ENCODE measurements around the gene EFNA2.
A peak's percentile ranks its signal among the peaks of the same experiment; 100 is the strongest.

EFNA2 gene

DNA sequence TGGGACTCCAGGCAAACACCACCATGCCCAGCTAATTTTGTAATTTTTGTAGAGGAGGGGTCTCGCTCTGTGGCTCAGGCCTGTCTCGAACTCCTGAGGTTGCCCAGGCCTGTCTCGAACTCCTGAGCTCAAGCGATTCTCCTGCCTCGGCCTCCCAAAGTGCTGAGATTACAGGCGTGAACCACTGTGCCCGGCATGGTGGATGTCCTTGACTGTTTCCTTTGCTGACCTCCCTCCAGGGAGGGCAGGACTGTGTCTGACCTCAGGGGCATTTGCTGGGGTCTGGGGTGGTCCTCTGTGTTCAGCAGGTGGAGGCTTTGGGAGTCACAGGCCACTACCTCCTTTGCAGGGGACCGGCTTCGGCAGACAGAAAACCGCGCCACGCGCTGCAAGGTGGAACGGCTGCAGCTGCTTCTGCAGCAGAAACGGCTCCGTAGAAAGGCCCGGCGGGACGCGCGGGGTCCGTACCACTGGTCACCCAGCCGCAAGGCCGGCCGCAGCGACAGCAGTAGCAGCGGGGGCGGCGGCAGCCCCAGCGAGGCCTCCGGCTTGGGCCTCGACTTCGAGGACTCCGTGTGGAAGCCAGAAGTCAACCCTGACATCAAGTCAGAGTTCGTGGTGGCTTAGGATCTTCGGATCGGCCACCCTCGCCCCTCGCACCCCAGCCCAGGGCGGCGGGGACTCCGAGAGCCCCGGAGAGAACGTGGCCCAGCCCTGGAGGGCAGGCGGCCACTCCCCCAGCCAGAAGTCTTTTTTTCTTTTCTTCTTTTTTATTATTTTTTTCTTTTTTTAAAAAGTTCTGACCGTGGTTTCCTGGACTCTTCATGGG, 28.8 kb upstream of the EFNA2 start:
- no peak for DNase-seq (ENCODE audit: low read depth, low spot score)
- no peak overlapping the region for H3K4me3 ChIP-seq (ENCODE audit: low read depth, low read length)
- in situ Hi-C loops (cut with HindIII; ENCODE audit: low sequenced_read_pairs): no loop called here
- no peak for TF ChIP-seq CTCF (IDR thresholded peaks at IDR 0.05; ENCODE audit: low read depth, low read length)

- H3K4me3 ChIP-seq (ENCODE audit: low read depth, low read length): no peak overlapping the region
- no peak for TF ChIP-seq CTCF (IDR thresholded peaks at IDR 0.05; ENCODE audit: low read depth, low read length)
- in situ Hi-C loops (cut with HindIII; ENCODE audit: low sequenced_read_pairs): no loop called here
- DNase-seq (ENCODE audit: low read depth, low spot score): no peak
Measured at GRCh38 chr19:1257475-1258162, 28.1 kb upstream of the EFNA2 start.

DNA sequence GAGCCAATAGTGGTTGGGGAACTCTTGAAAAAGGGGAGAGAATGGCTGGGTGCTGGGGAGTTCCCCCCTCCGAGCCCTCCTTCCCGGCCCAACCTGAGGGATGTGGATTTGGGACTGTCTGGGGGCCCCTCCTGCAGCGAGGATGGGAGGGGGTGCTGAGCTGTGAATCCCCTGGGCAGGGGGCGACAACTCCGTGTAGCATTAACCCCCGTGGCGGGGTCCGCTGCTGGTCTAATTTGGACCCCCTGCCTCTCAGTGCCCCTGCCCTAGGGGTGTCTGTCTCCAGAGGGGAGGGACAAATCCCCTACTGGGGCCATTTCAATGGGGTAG, 27.5 kb upstream of the EFNA2 start:
- no peak overlapping the region for H3K4me3 ChIP-seq (ENCODE audit: low read depth, low read length)
- TF ChIP-seq CTCF (IDR thresholded peaks at IDR 0.05; ENCODE audit: low read depth, low read length): no peak
- in situ Hi-C loops (cut with HindIII; ENCODE audit: low sequenced_read_pairs): no loop called here
- DNase-seq (ENCODE audit: low read depth, low spot score): no peak

- TF ChIP-seq CTCF (IDR thresholded peaks at IDR 0.05; ENCODE audit: low read depth, low read length): no peak
- in situ Hi-C loops (cut with HindIII; ENCODE audit: low sequenced_read_pairs): no loop called here
- DNase-seq (ENCODE audit: low read depth, low spot score): no peak
- H3K4me3 ChIP-seq (ENCODE audit: low read depth, low read length): no peak overlapping the region
Measured at GRCh38 chr19:1258707-1259205, 26.9 kb upstream of the EFNA2 start.

DNA sequence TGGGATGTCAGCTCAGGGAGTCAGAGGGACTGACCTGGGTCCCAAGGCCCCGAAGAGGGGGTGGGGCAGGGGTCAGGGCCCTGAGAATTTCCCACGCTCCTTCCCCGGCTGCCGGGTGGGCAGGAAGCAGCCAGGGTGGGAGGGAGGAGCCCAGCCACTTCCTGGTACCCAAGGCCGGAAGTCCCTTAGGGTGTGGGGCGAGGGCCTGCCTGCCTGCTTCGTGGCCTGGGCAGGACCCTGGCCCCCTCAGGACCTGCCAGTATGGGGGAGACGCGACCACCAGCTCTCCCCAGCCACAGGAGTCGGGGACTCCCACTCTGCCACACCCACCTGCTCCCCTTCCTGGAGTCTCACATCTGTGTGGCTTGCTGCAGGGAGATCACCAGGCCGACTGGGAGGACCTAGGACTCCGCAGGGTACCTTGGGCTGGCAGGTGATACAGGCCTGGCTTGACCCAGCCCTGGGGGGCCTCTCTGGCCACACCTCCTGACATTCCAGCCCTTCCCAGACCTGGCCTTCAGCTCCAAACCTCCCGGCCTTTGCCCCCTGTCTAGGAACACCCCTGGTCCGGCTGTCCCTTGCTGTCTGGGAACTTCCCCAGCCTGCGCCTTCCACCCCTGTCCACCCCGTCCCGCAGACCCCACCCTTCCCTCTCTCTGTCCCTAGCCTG, 26.3 kb upstream of the EFNA2 start:
- H3K4me3 ChIP-seq (ENCODE audit: low read depth, low read length): no peak overlapping the region
- no peak for TF ChIP-seq CTCF (IDR thresholded peaks at IDR 0.05; ENCODE audit: low read depth, low read length)
- peak; percentile 58 for DNase-seq (ENCODE audit: low read depth, low spot score)
- in situ Hi-C loops (cut with HindIII; ENCODE audit: low sequenced_read_pairs): no loop called here

DNA sequence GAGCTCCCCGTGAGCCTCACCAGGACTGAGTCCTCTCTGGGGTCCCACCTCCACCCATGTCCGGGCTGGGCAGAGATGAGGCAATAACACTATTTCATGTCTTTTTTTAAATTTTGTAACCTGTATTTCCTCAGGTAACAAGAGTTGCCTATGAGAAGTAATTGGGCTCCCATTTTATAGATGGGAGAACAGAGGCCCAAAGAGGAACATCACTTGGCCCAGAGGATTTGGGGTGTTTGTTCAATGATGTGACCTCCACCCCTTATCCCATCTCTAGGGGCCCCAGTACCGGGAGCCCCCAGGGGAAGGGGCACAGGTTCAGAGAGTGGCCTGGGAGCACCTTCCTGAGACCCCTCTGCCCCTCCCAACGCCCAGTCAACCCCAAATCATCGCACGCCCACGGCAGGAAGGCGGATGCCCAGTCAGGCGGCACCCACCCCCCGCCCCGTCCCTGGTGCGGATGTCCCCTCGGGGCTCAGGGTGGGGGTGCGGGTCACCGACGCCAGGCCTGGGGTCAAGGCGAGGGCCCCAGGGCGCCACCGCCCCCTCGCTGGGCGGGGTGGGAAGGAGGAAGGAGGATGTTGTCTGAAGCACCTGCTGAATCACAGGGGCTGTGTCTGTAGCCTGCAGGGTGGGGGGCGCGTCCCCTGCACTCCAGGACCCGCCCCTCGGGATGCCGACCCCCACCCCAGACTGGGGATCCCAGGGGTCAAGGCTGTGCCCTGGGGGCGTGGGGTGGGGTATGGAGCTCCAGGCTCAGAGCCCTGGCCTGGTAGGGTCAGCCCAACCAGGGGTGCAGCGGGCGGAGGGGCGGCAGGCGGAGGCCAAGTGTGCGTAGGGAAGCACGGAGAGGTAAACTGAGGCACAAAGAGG, 25.6 kb upstream of the EFNA2 start:
- H3K4me3 ChIP-seq (ENCODE audit: low read depth, low read length): peak overlapping the region; percentile 10
- TF ChIP-seq CTCF (IDR thresholded peaks at IDR 0.05; ENCODE audit: low read depth, low read length): no peak
- in situ Hi-C loops (cut with HindIII; ENCODE audit: low sequenced_read_pairs): no loop called here
- no peak for DNase-seq (ENCODE audit: low read depth, low spot score)
